GM12878 (cell line): ENCODE results near the gene CCDC34. TPM values are rescaled to one million over a fixed set of nuclear protein-coding genes. Genes with fewer than 3 reads are reported as not detected.

ENCODE experiments used
- ATAC-seq: fragments of 200-7000 bp; cut with Tn5 transposase; 3 replicates; pipeline ENCODE4 v1.9.1; 2020; ENCODE audit warnings: mild to moderate bottlenecking, moderate library complexity
- BruUV-seq: library from RNA; stranded (reverse); fragments of 400-500 nt; replicated peaks from 2 replicates; lab custom pipeline; 2021; lab: Mats Ljungman, UMichigan
- CTCF ChIA-PET: fragments of 300-600 bp; sonication (Branson Sonifier 250); formaldehyde crosslinking; extraction: SDS; loops from one replicate; lab custom pipeline; 2021; ENCODE audit warnings: inconsistent platforms; lab: Yijun Ruan, JAX
- POLR2A ChIA-PET: fragments of 350-600 bp; formaldehyde crosslinking; extraction: SDS; loops from one replicate; lab custom pipeline; 2021; ENCODE audit warnings: inconsistent platforms; lab: Charles Lee
- RAD21 ChIA-PET: fragments of 300-600 bp; sonication (Branson Sonifier 250); formaldehyde crosslinking; loops from one replicate; lab custom pipeline; 2023; ENCODE audit warnings: antibody characterized with exemption; ENCODE audit not compliant: unreplicated experiment; lab: Charles Lee
- SMC1A ChIA-PET: fragments of 300-600 bp; sonication (Branson Sonifier 250); formaldehyde crosslinking; loops from one replicate; lab custom pipeline; 2023; ENCODE audit not compliant: unreplicated experiment, uncharacterized antibody; lab: Charles Lee
- DNase-seq: peaks from one replicate; pipeline ENCODE4 v3.0.0-alpha.2; 2011; ENCODE audit warnings: low read depth, low spot score
- FAIRE-seq: peaks from 3 replicates; lab custom pipeline; 2011; peaks lifted over from hg19 to GRCh38; lab: Jason Lieb, UNC
- H2AFZ ChIP-seq: 2 replicates; pipeline ENCODE4 v1.6.0; 2011; ENCODE audit warnings: low read depth, low read length, control low read depth; ENCODE audit not compliant: control insufficient read depth
- H3K27ac ChIP-seq: 2 replicates; pipeline ENCODE4 v1.5.1; 2011; ENCODE audit warnings: control low read depth; ENCODE audit not compliant: control insufficient read depth, insufficient read depth
- H3K27me3 ChIP-seq, 2 experiments: replicated peaks in 1 of 2; 2 replicates each; pipeline versions ENCODE4 v1.6.0 to v1.6.1; 2011; ENCODE audit warnings: low read length in 1 of 2; ENCODE audit not compliant: control insufficient read depth in 2 of 2, insufficient read depth in 2 of 2
- H3K36me3 ChIP-seq, 2 experiments: 2 replicates each; pipeline ENCODE4 v1.5.1; 2011; ENCODE audit warnings: low read length in 1 of 2; ENCODE audit not compliant: control insufficient read depth in 2 of 2, insufficient read depth in 2 of 2
- H3K4me1 ChIP-seq: 2 replicates; pipeline ENCODE4 v1.6.1; 2011; ENCODE audit warnings: mild to moderate bottlenecking, low read length, moderate library complexity, mixed read lengths; ENCODE audit not compliant: control insufficient read depth, insufficient read depth
- H3K4me2 ChIP-seq: 2 replicates; pipeline ENCODE4 v1.6.0; 2011; ENCODE audit warnings: control low read depth; ENCODE audit not compliant: control insufficient read depth, insufficient read depth
- H3K4me3 ChIP-seq: fragments of 200-600 bp; sonication (generic); 2 replicates; pipeline ENCODE4 v1.5.1; 2016
- H3K79me2 ChIP-seq: 2 replicates; pipeline ENCODE4 v1.6.0; 2011; ENCODE audit warnings: low read length; ENCODE audit not compliant: control insufficient read depth, insufficient read depth
- H3K9ac ChIP-seq: 2 replicates; pipeline ENCODE4 v1.8.0; 2011; ENCODE audit warnings: low read length, control low read depth, mixed read lengths; ENCODE audit not compliant: control insufficient read depth, insufficient read depth
- H3K9me3 ChIP-seq: replicated peaks from 3 replicates; pipeline ENCODE4 v1.5.1; 2011; ENCODE audit warnings: mild to moderate bottlenecking, low read length; ENCODE audit not compliant: control insufficient read depth, insufficient read depth
- H4K20me1 ChIP-seq: 2 replicates; pipeline ENCODE4 v1.6.0; 2011; ENCODE audit not compliant: control insufficient read depth, insufficient read depth
- EED ChIP-seq: sonication (generic); IDR thresholded peaks from 2 replicates; pipeline ENCODE4 v1.6.1; 2016; ENCODE audit warnings: antibody characterized with exemption, low read depth
- KLF5 ChIP-seq: fragments of 450-650 bp; IDR thresholded peaks from 2 replicates; pipeline ENCODE4 v1.6.1; 2014; ENCODE audit warnings: mild to moderate bottlenecking; ENCODE audit not compliant: partially characterized antibody
- LARP7 ChIP-seq: fragments of 450-650 bp; IDR thresholded peaks from 2 replicates; pipeline ENCODE4 v1.6.1; 2017; ENCODE audit warnings: mild to moderate bottlenecking
- RAD51 ChIP-seq: fragments of 450-650 bp; IDR thresholded peaks from 2 replicates; pipeline ENCODE4 v1.6.1; 2016; ENCODE audit warnings: moderate library complexity, mild to moderate bottlenecking, inconsistent platforms
- SPI1 ChIP-seq: IDR thresholded peaks from 2 replicates; pipeline ENCODE4 v1.6.1; 2011; ENCODE audit warnings: low read depth, mild to moderate bottlenecking, low read length, moderate library complexity, borderline replicate concordance; ENCODE audit not compliant: insufficient read depth
- ZNF217 ChIP-seq: fragments of 450-650 bp; IDR thresholded peaks from 2 replicates; pipeline ENCODE4 v1.6.1; 2017; ENCODE audit warnings: antibody characterized with exemption, mild to moderate bottlenecking
- WGBS: methylation state at CpG from one replicate; pipeline ENCODE4 v1.1.6; 2016; ENCODE audit warnings: low lambda C conversion rate; ENCODE audit not compliant: insufficient replicate concordance, insufficient coverage; ENCODE audit errors: missing lambda C conversion rate; 5-methylcytosine and 5-hydroxymethylcytosine counted together
- in situ Hi-C: fragments of 300-500 bp; cut with MboI; formaldehyde crosslinking; loops from 9 replicates; pipeline ENCODE4 v1.14.3; 2018; ENCODE audit warnings: mixed read lengths
- intact Hi-C: fragments of 100-400 bp; cut with micrococcal nuclease; formaldehyde crosslinking; loops from one replicate; pipeline ENCODE4 v1.14.2; 2022; ENCODE audit not compliant: unreplicated experiment
- polyA plus RNA-seq, 11 experiments: library from polyadenylated mRNA; depleted of rRNA in 4 of 11; unstranded in 6 of 11; stranded (reverse) in 5 of 11; fragments of >200 nt; fragmentation: Nextera tagmentation in 4 of 11; fragmentation: Illumina TruSeq in 1 of 11; extraction: Ambion mirVana in 4 of 11; extraction: Trizol in 1 of 11; gene quantifications; 1 replicate in 1 of 11; 2 replicates in 10 of 11; pipeline versions ENCODE4 v1.2.1 to v1.2.3, GENCODE V29; 2011 to 2016; ENCODE audit warnings: inconsistent platforms in 2 of 11, missing spikeins in 2 of 11, low read depth in 1 of 11
- total RNA-seq, 4 experiments: library from RNA; depleted of rRNA in 3 of 4; stranded (reverse); fragments of >200 nt in 3 of 4; fragmentation: Illumina TruSeq in 1 of 4; extraction: Trizol in 1 of 4; gene quantifications; 2 replicates each; pipeline versions ENCODE4 v1.2.1 to v1.2.3, GENCODE V29; 2013 to 2021
- TF ChIP-seq, protein P1 (sequence below): fragments of 450-650 bp; IDR thresholded peaks from 2 replicates; pipeline ENCODE4 v1.6.1; 2017; ENCODE audit warnings: low read depth, mild to moderate bottlenecking, moderate library complexity
- TF ChIP-seq, protein P2 (sequence below): fragments of 450-650 bp; IDR thresholded peaks from 2 replicates; pipeline ENCODE4 v1.6.1; 2018; ENCODE audit warnings: mild to moderate bottlenecking, low read depth, moderate library complexity; ENCODE audit not compliant: partially characterized antibody
- TF ChIP-seq, protein P3 (sequence below): IDR thresholded peaks from 2 replicates; pipeline ENCODE4 v1.6.1; 2011; ENCODE audit warnings: borderline replicate concordance, low read depth, mild to moderate bottlenecking, moderate library complexity, low read length; ENCODE audit not compliant: insufficient read depth, poor library complexity, severe bottlenecking

The CCDC34 gene
- total and polyA plus RNA-seq, 10 of the 15 experiments (the other 5 are each of a cell fraction or from before 2014, with no cell fraction given), result 6.2 to 39.1 (median 14.6) TPM

DNA sequence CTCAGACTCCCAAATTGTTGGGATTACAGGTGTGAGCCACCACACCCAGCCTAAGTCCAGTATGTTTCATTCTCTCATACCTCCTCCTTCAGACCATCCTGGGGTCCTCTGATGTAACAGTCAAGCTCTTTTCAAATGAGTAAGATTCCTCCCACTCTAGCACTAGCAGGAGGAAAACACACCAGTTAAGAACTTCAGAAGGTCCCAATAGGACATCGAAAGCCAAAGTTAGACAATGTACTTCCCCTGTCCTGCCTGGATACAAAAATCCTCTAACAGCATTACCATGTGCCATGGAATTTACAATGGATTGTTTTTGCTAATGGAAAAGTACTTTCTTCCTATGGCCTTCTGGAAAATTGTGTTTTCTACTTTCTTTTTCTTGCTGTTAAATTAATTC lies 67.1 kb downstream of the CCDC34 start:
- Histone ChIP-seq H3K9me3 (no peaks in the 10 kb centered on the region; the same call in 1 of the 3 replicates), H4K20me1 (no peaks in the 10 kb centered on the region), H3K79me2 (no peaks in the 10 kb centered on the region), H3K4me2 (no peak overlapping the region), H3K27me3 (no peaks in the 10 kb centered on the region), H3K36me3 (no peaks in the 10 kb centered on the region), H3K4me3 (no peak overlapping the region), H3K4me1 (no peaks in the 10 kb centered on the region), H3K9ac (no peak overlapping the region), H2AFZ (no peak overlapping the region), H3K27ac (no peak overlapping the region)
- no TSS peak for BruUV-seq
- no peak for TF ChIP-seq EED
- TF ChIP-seq, protein P1, sequence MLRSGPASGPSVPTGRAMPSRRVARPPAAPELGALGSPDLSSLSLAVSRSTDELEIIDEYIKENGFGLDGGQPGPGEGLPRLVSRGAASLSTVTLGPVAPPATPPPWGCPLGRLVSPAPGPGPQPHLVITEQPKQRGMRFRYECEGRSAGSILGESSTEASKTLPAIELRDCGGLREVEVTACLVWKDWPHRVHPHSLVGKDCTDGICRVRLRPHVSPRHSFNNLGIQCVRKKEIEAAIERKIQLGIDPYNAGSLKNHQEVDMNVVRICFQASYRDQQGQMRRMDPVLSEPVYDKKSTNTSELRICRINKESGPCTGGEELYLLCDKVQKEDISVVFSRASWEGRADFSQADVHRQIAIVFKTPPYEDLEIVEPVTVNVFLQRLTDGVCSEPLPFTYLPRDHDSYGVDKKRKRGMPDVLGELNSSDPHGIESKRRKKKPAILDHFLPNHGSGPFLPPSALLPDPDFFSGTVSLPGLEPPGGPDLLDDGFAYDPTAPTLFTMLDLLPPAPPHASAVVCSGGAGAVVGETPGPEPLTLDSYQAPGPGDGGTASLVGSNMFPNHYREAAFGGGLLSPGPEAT, result no peak
- ChIA-PET RAD21 (interaction anchor here (0.7 to 7.8 kb wide), 25 partner anchors 13 to 201 kb away, joined by 3 to 165 read pairs (median 5); no protein-coding TSS in a partner anchor), POLR2A (interaction anchor here (0.6 to 1.7 kb wide), 4 partner anchors 44 to 112 kb away, joined by 3 to 6 read pairs (median 4); no protein-coding TSS in a partner anchor), CTCF (interaction anchor here (0.6 to 9.2 kb wide), 49 partner anchors 8 to 1011 kb away, joined by 3 to 209 read pairs (median 5); no protein-coding TSS in a partner anchor), SMC1A (interaction anchor here (0.6 to 9.3 kb wide), 37 partner anchors 9 to 816 kb away, joined by 3 to 179 read pairs (median 5); no protein-coding TSS in a partner anchor)
- no peak for FAIRE-seq
- ATAC-seq, result peak; percentile 15; the same call in 1 of the 3 replicates
- in situ Hi-C loops (loop anchor here (5.0 kb wide), 1 partner anchor 109 kb away; no protein-coding TSS in a partner anchor), intact Hi-C loops (loop anchor here (1.0 to 10.0 kb wide), 5 partner anchors 62 to 541 kb away; no protein-coding TSS in a partner anchor)
- no peak for DNase-seq
- WGBS, result 75% methylated on average over 1 of the region's 1 CpG

DNA sequence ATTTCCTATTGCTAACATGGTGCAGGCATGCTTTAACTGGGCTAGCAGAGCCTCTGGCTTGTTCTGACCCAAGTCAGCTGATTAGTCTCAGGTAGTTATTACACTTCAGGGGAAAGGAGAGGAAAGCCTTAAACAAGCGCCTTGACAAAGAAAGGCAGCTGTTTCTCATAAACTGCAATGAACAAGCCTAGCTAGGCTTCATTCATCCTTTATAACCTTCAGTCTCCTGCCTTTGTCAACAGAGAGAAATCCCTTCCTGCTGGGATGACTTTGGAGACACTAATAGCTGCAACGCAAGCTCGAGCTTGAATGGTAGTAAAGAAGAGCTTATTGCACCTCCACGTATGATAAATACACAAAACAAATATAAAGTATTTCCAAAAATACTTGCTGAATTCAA lies 68.4 kb downstream of the CCDC34 start:
- ChIA-PET POLR2A (no interaction called here), RAD21 (interaction anchor here (1.5 to 7.8 kb wide), 4 partner anchors 12 to 109 kb away, joined by 4 to 165 read pairs (median 26); no protein-coding TSS in a partner anchor), SMC1A (interaction anchor here (0.6 to 9.3 kb wide), 7 partner anchors 13 to 192 kb away, joined by 3 to 179 read pairs (median 3); no protein-coding TSS in a partner anchor), CTCF (interaction anchor here (0.8 to 9.2 kb wide), 10 partner anchors 12 to 203 kb away, joined by 3 to 209 read pairs (median 26); no protein-coding TSS in a partner anchor)
- no TSS peak for BruUV-seq
- Histone ChIP-seq H2AFZ (no peak overlapping the region), H3K9me3 (no peaks in the 10 kb centered on the region; the same call in 1 of the 3 replicates), H3K4me3 (no peak overlapping the region), H3K9ac (no peak overlapping the region), H4K20me1 (no peaks in the 10 kb centered on the region), H3K27ac (no peak overlapping the region), H3K79me2 (no peaks in the 10 kb centered on the region), H3K36me3 (no peaks in the 10 kb centered on the region), H3K4me2 (no peak overlapping the region), H3K27me3 (no peaks in the 10 kb centered on the region), H3K4me1 (no peaks in the 10 kb centered on the region)
- no peak for ATAC-seq
- DNase-seq, result no peak
- in situ Hi-C loops (loop anchor here (5.0 kb wide), 1 partner anchor 107 kb away; no protein-coding TSS in a partner anchor), intact Hi-C loops (loop anchor here (5.0 to 10.0 kb wide), 2 partner anchors 193 to 540 kb away; no protein-coding TSS in a partner anchor)
- no peak for FAIRE-seq
- 43% methylated on average over 4 of the region's 4 CpGs for WGBS
- TF ChIP-seq ZNF217 (no peak), LARP7 (no peak), RAD51 (no peak), KLF5 (no peak), SPI1 (no peak)
- TF ChIP-seq, protein P2, sequence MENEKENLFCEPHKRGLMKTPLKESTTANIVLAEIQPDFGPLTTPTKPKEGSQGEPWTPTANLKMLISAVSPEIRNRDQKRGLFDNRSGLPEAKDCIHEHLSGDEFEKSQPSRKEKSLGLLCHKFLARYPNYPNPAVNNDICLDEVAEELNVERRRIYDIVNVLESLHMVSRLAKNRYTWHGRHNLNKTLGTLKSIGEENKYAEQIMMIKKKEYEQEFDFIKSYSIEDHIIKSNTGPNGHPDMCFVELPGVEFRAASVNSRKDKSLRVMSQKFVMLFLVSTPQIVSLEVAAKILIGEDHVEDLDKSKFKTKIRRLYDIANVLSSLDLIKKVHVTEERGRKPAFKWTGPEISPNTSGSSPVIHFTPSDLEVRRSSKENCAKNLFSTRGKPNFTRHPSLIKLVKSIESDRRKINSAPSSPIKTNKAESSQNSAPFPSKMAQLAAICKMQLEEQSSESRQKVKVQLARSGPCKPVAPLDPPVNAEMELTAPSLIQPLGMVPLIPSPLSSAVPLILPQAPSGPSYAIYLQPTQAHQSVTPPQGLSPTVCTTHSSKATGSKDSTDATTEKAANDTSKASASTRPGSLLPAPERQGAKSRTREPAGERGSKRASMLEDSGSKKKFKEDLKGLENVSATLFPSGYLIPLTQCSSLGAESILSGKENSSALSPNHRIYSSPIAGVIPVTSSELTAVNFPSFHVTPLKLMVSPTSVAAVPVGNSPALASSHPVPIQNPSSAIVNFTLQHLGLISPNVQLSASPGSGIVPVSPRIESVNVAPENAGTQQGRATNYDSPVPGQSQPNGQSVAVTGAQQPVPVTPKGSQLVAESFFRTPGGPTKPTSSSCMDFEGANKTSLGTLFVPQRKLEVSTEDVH, result no peak
- TF ChIP-seq, protein P3, sequence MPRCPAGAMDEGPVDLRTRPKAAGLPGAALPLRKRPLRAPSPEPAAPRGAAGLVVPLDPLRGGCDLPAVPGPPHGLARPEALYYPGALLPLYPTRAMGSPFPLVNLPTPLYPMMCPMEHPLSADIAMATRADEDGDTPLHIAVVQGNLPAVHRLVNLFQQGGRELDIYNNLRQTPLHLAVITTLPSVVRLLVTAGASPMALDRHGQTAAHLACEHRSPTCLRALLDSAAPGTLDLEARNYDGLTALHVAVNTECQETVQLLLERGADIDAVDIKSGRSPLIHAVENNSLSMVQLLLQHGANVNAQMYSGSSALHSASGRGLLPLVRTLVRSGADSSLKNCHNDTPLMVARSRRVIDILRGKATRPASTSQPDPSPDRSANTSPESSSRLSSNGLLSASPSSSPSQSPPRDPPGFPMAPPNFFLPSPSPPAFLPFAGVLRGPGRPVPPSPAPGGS, result no peak
